NCI-H2107 treated with DMSO at 0.1 percent for 48 hours (cell line): ENCODE results near the gene KATNAL2.
"Not testable (repeated sequence)": the region's sequence is repeated elsewhere in the genome, so short reads cannot be mapped to it uniquely, and the experiment has no call there.

Experiments used
- DNase-seq: peaks from one replicate; lab custom pipeline; 2025; ENCODE audit not compliant: unreplicated experiment; lab: John Stamatoyannopoulos, UW

The KATNAL2 gene

DNA sequence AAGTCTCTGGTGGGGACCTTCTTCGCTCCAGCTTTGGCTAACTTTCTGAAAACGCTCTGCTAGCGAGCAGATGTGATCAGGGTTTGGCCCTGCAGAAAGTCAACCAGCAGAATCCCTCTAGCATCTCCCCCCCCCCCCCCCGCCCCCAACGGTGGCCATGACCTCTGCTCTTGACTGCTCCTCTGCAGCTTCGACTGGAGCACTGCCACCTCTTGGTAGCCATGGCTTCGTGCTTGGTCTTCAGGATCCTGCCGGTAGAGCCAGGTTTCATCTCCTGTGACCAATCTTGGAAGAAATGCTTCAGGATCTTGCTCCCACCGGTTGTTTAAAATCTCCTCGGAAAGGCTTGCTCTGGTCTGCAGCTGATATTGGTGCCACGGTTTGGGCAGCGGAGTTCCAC is 113.5 kb downstream of the KATNAL2 start:
- not testable (repeated sequence) for DNase-seq

- DNase-seq, result no peak
Measured at GRCh38 chr18:47032945-47033344, 115.5 kb downstream of the KATNAL2 start.

DNA sequence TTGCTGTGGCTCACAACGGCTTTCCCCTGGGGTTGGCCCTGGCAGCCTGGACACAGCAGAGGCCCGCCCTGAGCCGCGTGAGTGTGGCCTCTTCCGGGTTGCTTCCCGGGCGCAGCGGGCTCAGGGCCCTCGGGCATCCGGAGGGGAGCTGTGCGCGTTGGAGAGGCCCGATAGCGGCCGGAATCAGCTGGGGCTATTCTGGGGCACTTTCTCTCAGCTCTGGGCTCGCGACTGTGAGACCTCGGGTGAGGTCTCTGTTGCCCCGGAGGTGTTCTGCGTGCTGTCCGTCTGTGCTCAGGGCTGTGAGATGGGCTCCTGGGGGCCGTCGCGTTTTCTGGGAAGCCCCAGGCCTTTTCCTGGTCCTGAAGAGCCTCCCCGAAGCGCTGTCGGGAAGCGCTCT is 117.2 kb downstream of the KATNAL2 start:
- DNase-seq, result not testable (repeated sequence)

DNA sequence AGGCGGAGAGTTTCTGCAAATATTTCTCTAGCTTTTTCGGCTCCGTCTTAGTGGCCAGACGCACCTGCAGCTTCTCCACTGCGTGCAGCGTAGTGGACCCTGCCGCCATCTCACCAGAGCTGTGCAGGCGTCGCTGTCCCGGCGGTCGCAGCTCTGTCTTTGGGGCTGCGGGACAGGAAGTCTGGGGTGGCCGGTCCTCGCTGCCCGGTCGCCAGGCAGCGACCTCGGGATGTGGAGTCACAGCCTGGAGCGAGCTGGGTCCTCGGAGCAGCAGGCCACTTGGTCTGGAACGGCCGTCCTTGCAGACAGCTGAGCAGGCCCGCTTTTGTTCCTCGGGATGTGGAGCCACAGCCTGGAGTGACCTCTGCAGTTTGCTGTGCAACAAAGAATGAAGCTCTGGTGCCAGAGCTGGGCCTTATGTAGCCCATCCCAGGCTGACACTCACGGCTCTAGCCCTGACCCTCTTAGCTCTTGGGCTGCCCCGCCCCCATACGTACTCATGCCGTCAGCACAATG is 117.8 kb downstream of the KATNAL2 start, which contains the start of gene ELOA2:
TSS of gene ELOA2 (minus strand) at position 466 of the 516 bp plus-strand sequence. CDS start at position 109, 357 bp downstream.
- no peak for DNase-seq

DNA sequence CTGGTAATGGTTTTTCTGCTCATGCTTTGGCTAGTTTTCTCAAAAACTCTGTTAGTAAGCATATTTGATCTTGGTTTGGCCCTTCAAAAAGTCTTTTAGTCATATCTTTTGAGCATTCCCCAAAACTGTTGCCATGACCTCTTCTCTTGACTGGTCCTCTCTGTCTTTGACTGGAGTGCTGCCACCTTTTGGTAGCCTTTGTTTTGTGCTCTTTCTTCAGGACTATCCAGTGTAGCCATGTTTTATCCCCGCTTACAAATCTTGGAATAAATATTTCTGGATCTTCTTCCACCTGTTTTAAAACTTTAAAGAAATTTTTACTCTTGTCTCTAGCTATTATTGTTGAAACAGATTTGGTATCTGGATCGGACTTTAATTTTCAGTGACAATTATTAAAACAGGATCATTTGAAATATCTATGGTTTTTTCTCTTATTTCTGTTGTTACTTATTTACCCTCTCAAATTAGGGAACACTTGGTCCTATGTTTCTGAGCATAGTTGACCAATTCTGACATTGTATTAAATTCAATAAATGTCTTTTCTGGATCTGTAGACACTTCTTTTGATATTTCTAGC is 119.0 kb downstream of the KATNAL2 start:
- DNase-seq, result peak; percentile 20

DNA sequence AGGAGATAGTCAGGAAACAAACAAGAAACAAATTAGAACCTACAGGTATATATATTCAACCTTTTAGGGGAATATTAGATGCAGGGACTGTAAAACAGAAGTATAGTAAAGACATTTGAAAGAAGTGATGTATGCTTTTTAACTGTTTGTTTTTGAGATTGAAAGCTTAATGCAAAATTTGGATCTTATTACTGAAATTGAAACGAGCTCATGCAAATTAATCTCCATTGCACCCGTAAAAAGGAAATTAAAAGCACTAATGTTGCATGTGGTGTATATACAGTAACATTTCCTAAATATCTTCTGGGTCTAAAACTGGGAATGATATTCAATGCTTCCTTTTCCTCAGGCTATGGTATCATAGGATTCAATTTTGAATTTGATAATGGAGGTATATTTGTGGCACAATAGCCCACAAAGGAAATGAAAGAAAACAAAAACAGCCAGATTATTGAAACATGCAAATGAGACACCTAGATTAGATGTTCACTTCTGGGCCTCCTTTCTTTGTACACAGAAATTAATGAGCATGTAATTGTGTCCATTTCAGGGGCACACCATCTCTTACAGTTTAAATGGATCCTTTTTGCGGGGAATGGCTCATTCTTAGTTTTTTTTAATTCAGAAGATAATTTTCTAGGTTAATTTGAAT is 119.7 kb downstream of the KATNAL2 start:
- DNase-seq, result no peak

DNA sequence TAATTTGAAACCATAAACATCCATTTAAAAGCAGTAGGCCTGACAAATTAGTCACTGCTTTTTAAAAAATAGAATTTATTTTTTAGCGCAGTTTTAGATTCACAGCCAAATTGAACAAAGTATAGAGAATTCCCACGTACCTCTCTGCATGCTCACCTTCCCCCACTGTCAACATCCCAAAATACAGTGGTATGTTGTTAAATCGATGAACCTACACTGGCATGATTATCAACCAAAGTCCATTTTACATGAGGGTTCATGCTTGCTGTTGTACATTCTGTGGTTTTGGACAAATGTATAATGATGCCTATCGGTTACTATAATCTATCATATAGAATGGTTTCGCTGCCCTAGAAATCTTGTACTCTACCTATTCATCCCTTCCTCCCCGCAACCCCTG is 123.6 kb downstream of the KATNAL2 start:
- no peak for DNase-seq

GRCh38 chr18:47050468-47050867 is 133.1 kb downstream of the KATNAL2 start:
- DNase-seq, result no peak

DNA sequence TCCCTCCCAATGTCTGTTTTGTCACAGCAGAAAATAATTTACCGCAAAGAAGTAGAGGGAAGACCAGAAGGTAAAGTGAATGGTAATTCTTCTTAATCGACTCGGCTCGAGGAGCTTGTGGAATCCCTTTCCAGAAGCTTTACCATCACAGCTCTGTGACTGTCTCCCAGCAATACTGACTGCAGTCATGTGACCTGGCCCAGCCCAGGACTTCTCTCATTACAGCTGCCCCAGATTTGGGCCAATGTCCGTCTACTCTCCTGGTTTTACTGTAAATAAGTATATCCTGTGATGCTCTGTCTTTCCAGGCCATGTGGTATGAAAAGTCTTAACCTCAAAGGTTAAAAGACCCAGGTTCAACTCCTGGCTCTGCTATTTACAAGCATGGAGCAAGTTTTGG is 137.0 kb downstream of the KATNAL2 start:
- DNase-seq, result no peak

DNA sequence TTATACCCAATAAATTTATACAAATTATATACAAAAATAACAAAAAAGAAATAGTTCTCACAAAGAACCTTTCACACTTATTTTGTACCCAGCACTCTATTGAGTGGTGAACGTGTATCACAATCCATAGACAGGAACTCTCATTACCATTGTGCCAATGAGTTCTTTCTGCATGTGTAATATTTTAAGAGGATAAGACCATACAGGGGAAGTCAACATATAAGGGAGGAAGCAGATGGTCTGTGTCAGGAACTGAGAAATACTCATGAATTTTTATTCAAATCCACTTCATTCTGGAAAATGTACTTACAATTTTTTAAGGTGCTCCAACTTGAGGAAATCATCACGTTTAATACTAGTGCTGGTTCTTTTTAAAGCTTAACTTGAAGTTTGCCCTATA is 145.1 kb downstream of the KATNAL2 start:
- DNase-seq, result no peak

GRCh38 chr18:47063096-47063495 is 145.7 kb downstream of the KATNAL2 start:
- no peak for DNase-seq

DNA sequence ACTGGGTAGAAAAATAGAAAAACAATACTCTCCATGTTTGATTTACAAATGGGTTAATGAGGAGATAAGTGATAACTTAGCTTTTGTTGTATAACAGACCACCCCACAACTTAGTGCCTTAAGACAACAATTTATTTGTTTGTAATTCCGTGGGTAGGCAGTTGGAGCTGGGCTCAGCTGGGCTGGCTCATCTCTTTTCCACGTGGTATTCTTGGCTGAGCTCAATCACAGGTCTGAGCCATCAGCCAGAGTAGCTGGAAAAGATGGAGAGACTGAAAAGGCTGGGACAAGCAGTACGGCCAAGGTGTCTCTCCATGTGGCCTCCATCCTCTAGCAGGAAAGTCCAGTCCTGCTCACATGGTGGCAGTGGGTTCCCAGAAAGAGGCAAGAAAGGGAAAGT is 150.2 kb downstream of the KATNAL2 start:
- no peak for DNase-seq

DNA sequence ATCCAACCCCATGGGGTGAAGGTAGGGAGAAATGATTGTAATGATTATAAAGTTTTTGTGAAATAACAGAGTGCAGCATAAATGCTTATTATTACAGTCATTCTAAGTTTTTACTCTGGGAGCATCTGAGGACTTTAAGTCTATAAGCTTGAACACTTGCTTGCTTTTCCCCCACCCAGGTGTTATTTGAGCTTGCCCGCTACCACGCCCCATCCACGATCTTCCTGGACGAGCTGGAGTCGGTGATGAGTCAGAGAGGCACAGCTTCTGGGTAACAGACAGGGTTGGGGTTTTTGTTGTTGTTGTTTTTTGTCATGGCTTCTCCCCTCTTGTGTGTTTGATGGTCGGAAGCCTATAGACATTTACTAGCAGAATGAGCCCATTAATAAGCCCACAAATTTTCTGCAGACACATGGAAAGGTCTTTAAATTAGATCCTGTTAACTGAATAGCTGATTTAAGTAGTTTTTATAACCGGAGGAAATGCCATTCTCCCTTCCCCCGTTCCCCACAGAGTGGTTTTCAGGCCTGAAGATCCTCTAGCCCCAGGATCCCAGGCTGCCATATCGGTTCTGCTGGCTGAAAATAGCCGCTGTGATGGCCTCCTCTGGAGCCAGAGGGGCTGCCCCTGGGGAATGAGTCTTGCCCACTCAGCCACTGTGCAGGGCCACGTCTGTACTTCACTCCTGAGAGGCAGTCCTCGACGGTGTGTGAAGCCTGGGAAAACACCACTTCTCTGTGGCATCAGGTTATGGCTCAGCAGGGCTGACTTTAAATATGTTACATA is 157.9 kb downstream of the KATNAL2 start:
- no peak for DNase-seq

GRCh38 chr18:47077111-47077510 is 159.7 kb downstream of the KATNAL2 start:
- no peak for DNase-seq

GRCh38 chr18:47080872-47081271 is 163.5 kb downstream of the KATNAL2 start:
- no peak for DNase-seq

- no peak for DNase-seq
Measured at GRCh38 chr18:47081578-47081977, 164.2 kb downstream of the KATNAL2 start.

DNA sequence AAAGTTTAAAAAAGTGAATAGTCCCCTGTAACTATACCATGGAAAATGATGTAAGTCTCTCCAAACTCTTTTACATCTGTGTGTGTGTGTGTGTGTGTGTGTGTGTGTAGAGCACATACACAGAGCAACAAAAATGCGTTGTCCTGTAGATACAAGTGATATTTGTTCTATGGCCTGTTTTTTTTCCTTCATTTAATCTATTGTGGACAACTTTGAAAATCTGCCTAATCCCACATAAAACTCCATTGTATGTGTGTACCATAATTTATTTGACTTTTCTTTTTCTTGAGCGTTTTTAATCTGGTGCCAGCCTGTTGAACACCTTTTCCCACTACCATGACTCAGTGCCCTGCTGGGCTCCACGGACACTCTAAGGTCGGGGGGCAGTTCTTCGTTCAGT is 170.3 kb downstream of the KATNAL2 start:
- no peak for DNase-seq

DNA sequence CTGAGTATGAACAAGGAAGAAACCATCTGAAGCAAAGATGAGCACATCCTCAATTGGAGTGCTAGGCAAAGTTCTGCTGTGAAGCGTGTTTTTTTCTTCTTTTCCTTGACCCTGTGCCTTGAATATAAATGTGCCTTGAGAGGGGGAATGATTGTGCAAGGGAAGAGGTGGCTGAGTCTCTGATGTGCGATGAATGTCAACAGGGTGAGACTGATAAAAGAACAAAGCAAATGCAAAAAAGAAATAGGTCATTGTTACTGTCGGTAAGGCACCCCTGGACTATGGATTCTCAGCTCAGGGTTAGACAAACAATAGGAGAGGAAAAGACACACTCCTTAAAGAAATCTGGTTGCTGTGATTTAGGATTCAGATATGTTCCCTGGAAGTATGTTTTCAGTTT is 178.4 kb downstream of the KATNAL2 start:
- no peak for DNase-seq

- DNase-seq, result peak; percentile 43
Measured at GRCh38 chr18:47100212-47100831, 182.9 kb downstream of the KATNAL2 start.

DNA sequence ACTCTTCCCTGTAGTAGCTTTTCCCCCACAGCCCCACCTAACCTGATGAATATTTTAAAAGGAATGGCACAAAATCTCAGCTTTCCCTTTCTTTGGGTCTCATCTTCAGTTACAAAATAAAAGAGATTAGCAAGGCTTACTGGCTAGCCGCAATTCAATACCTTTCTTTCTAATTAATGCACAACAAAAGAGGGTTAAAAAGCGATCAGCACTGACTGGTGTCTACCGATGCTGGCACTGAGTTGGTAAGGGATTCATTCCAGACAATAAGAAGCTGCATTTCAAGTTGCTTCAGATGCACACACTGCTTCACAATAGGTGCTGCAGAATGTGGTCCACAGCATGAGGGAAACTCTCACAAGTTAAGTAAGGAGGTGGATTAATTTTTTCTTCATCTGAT is 191.0 kb downstream of the KATNAL2 start:
- no peak for DNase-seq

- no peak for DNase-seq
Measured at GRCh38 chr18:47108998-47109405, 191.6 kb downstream of the KATNAL2 start.
